Stimulated activated CD4-positive, alpha-beta T cell treated with anti-CD3 and anti-CD28 coated beads, Interleukin-15, amount 100 ng/mL, for 1 hour (primary cell): ENCODE data around the gene PTGER2.

Experiments used
- DNase-seq, 2 donors: peaks; one replicate each; pipeline ENCODE4 v3.0.0-alpha.2; 2020; ENCODE audit warnings: low read depth in 1 of 2, low spot score in 1 of 2

Gene PTGER2, protein sequence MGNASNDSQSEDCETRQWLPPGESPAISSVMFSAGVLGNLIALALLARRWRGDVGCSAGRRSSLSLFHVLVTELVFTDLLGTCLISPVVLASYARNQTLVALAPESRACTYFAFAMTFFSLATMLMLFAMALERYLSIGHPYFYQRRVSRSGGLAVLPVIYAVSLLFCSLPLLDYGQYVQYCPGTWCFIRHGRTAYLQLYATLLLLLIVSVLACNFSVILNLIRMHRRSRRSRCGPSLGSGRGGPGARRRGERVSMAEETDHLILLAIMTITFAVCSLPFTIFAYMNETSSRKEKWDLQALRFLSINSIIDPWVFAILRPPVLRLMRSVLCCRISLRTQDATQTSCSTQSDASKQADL

DNA sequence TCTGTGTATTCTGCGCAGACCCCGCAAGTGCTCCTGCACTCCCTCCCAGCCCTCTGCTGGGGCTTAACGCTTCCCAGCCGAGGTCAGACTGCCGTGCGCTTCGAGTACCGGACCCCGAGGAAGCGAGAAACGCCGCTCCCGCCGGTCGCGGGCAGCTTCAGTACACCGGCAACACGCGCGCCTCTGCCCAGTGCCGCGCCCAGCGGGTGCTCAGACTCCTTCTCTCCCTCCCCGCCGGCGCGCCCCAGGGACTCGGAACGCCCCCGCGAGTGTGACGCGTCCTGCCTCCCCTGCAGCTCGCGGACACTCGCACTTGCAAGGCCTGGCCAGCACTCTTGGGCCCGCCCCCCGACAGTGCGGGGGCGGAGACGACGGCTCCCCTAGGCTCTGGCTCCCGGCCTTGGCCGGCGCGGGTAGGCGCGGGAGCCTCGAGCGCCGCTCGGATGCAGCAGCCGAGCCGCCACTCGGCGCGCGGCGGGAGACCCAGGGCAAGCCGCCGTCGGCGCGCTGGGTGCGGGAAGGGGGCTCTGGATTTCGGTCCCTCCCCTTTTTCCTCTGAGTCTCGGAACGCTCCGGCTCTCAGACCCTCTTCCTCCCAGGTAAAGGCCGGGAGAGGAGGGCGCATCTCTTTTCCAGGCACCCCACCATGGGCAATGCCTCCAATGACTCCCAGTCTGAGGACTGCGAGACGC is at the start of gene PTGER2:
Gene PTGER2 (plus strand): TSS at position 410 of the 692 bp plus-strand sequence. CDS start 237 bp downstream, at position 647.
- peak; percentile 59 for DNase-seq

DNA sequence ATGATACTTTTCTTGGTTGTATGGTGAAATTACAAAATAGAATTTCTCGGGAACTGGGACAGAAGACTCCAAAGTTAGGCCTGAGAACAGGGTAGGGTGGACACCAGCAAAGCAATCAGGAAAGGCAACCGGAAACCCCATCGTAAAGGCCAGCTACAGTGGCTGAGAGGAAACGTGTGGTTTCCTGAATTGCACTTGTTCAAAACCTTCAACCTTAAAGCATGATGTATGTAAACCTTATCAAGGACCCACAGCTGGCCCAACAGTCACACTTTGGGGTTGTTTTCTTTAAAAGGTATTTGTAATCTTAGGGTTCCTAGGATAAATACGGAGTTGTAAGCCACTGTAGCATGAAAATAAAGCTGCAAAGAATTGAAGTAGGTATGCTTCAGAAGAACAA is 48.9 kb upstream of the PTGER2 start:
- no peak for DNase-seq

DNA sequence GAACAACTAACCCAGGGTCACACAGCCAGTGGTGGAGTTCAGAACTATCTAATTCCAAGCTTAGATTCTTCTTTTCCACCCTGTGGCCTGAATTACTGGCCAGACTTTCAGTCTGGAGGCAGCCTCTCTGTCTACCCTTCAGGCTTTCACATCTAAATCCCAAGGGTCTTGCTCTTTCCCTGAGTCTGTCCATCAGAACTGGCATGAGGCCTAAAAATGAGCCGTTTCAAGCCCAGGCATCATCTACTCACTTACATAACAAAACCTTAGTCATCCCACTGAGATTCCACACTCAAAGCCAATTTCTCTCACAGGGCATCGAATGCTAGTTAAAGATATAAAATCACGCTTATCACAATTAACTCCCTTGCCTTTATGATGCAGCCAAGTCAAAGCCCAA is 47.9 kb upstream of the PTGER2 start:
- no peak for DNase-seq

GRCh38 chr14:52266782-52267181 is 47.3 kb upstream of the PTGER2 start:
- DNase-seq = no peak

DNA sequence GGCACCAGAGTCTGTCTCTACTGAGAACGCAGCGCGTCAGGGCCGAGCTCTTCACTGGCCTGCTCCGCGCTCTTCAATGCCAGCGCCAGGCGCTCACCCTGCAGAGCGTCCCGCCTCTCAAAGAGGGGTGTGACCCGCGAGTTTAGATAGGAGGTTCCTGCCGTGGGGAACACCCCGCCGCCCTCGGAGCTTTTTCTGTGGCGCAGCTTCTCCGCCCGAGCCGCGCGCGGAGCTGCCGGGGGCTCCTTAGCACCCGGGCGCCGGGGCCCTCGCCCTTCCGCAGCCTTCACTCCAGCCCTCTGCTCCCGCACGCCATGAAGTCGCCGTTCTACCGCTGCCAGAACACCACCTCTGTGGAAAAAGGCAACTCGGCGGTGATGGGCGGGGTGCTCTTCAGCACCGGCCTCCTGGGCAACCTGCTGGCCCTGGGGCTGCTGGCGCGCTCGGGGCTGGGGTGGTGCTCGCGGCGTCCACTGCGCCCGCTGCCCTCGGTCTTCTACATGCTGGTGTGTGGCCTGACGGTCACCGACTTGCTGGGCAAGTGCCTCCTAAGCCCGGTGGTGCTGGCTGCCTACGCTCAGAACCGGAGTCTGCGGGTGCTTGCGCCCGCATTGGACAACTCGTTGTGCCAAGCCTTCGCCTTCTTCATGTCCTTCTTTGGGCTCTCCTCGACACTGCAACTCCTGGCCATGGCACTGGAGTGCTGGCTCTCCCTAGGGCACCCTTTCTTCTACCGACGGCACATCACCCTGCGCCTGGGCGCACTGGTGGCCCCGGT is 46.4 kb upstream of the PTGER2 start, which contains the start of gene PTGDR:
Gene PTGDR (plus strand): TSS at position 198 of the 778 bp plus-strand sequence. CDS start 117 bp downstream, at position 315.
- peak in 1 of 2 donors; percentile 6 for DNase-seq

DNA sequence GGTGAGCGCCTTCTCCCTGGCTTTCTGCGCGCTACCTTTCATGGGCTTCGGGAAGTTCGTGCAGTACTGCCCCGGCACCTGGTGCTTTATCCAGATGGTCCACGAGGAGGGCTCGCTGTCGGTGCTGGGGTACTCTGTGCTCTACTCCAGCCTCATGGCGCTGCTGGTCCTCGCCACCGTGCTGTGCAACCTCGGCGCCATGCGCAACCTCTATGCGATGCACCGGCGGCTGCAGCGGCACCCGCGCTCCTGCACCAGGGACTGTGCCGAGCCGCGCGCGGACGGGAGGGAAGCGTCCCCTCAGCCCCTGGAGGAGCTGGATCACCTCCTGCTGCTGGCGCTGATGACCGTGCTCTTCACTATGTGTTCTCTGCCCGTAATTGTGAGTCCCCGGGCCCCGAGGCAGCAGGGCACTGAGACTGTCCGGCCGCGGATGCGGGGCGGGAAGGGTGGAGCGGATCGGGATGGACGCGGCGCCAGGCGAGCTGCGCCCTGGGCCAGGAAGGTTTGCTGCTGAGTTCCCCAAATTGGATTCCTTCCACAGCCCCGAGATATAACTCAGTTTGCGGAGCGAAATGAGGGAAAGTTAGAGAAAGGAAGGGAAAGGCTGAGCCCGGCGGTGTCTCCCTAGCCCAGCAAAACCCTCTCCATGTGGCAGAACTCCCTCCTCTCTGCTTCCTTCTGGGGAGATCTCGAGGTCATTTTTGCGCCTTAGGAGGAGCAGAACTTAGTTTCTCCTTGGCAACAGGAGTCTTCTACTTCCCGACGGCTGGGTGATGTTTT is 45.6 kb upstream of the PTGER2 start:
- peak in 1 of 2 donors; percentile 2 for DNase-seq

- no peak for DNase-seq
Observed at GRCh38 chr14:52269100-52269499, 45.0 kb upstream of the PTGER2 start.

DNA sequence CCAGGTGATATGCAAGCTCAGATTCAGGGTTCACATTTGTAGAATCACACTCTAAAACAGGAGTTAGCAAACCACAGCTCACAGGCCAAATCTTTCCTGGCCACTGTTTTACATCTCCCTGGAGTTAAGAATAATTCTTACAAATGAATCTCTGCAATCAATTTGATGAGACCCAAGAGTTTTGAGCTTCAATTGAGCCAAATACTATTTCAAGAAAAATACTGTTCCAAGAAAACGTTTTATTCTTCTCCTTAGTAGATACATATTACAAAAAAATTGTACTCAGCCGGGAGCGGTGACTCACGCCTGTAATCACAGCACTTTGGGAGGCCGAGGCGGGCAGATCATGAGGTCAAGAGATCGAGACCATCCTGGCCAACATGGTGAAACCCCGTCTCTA is 44.1 kb upstream of the PTGER2 start:
- no peak for DNase-seq

- no peak for DNase-seq
Observed at GRCh38 chr14:52271538-52271937, 42.6 kb upstream of the PTGER2 start.

- DNase-seq = no peak
Observed at GRCh38 chr14:52272375-52272774, 41.7 kb upstream of the PTGER2 start.

GRCh38 chr14:52275372-52275771 is 38.7 kb upstream of the PTGER2 start:
- no peak for DNase-seq

DNA sequence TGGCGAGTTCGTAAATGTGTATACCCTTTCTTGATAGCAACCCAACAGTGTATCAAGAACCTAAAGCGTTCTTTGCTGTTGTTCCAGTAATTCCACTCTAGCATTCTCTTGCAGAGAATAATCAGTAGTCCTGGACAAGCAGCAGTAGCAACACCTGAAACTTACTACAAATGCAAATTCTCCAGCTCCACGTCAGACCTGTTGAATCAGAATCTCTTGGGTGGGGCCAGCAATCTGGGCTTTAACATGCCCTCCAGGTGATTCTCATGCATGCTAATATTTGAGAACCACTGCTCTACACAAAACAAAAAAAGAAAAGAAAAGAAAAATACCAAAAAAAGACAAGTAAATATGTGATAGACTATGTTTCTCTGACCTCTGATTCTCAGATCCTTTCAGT is 36.6 kb upstream of the PTGER2 start:
- DNase-seq = no peak

DNA sequence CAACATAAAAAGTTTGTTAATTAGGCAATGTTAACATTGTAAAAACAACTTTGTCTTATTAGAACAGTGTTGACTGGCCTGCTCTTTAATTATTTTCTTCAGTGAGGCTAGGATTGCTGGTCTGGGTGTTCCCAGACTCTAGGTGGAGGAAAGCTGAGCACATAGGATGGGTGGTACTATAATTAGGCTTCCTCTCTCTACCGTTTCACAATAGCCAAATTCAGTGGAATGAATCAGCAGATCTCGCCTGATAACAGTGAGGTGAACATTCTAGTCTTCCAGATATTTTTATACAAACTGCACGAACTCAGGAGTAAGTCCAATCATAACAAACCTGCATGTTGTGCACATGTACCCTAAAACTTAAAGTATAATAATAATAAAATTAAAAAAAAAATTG is 34.7 kb upstream of the PTGER2 start:
- DNase-seq = no peak

GRCh38 chr14:52283099-52283498 is 31.0 kb upstream of the PTGER2 start:
- DNase-seq = no peak

DNA sequence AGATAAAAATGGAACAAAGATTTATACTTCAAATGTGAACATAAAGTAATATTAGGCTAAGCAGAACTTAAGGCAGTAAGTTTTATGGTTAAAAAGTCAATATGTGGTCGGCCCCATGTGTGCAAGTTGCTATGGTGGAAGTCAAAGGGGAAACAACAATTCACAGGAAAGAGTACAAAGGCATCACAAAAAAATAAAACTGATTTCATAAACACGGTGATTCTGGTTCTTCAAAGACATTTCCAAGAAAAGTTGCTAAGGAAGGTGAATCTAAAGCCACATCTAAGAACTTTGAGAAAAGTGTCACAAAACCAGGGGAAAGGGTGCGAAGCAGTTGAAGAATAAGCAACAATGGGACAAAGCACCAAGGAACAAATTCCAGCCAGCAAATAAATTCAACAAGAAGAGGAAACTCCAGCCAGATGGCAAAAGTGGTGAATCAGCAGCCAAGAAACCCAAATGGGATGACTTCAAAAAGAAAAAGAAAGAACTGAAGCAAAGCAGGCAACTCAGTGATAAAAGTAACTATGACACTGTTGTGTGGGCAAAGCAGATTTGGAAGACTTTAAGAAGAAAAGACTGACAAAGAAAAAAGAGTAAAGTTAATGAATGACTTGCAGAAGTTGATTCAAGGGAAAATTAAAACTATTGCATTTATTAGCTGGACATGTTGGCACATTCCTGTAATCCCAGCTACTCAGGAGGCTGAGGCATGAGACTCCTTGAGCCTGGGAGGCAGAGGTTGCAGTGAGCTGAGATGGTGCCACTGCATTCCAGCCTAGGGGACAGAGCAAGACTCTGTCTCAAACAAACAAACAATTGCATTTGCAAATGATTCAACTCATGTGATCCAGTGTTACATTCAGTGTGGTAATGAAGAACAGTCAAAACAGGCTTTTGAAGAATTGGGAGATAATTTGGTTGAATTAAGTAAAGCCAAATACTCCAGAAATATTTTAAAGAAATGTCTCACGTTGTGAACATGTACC is 27.2 kb upstream of the PTGER2 start:
- no peak for DNase-seq

DNA sequence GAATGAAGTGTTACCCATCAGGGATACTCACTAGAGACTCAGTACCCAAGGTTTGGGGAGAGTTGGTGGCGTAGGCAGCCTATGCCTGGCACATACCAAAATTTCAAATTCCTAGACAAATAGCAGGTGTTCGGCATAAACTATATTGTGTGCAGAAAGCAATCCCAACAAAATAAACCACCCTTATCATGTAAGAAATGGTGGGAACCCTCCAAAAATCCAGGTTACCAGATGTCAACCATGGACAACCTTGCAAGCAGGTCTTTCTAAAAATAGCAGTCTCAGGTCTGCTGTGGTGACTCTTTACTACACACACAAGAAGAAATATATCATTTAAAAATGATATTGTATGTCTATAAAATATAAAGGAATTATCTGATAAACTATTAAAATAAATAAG is 17.7 kb upstream of the PTGER2 start:
- no peak for DNase-seq

- no peak for DNase-seq
Observed at GRCh38 chr14:52298795-52299194, 15.3 kb upstream of the PTGER2 start.

- no peak for DNase-seq
Observed at GRCh38 chr14:52299692-52300278, 14.3 kb upstream of the PTGER2 start.

DNA sequence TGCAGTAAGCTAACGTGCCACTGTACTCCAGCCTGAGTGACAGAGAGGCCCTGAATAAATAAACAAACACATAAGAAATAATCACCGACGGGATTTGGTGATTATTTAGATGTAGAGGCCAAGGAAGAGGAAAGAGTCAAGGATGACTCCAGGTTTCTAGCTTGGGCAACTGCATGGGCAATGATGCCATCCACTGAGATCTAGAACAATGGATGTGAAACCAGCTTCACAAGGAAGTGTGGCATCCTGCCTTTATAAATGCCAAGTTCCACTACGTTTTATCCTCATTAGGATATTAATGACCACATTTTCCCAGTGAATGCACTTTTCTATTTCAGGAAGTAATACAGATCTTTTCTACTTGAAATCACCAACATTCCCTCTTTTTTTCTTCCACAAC is 10.9 kb upstream of the PTGER2 start:
- no peak for DNase-seq
